GM11168 (cell line): ENCODE measurements around the gene DPYD.

Source experiments
- in situ Hi-C: fragments of 300-500 bp; cut with MboI; formaldehyde crosslinking; loops from one replicate; pipeline ENCODE4 v1.12.0; 2022; ENCODE audit warnings: low sequenced_read_pairs; ENCODE audit not compliant: unreplicated experiment

The DPYD gene

GRCh38 chr1:97909266-97909665 is 11.6 kb downstream of the DPYD start:
- in situ Hi-C loops, result no loop called here

GRCh38 chr1:97907886-97908285 is 12.9 kb downstream of the DPYD start:
- in situ Hi-C loops, result no loop called here

GRCh38 chr1:97906567-97907241 is 14.1 kb downstream of the DPYD start:
- in situ Hi-C loops, result no loop called here

GRCh38 chr1:97905141-97905940 is 15.5 kb downstream of the DPYD start:
- in situ Hi-C loops, result no loop called here

DNA sequence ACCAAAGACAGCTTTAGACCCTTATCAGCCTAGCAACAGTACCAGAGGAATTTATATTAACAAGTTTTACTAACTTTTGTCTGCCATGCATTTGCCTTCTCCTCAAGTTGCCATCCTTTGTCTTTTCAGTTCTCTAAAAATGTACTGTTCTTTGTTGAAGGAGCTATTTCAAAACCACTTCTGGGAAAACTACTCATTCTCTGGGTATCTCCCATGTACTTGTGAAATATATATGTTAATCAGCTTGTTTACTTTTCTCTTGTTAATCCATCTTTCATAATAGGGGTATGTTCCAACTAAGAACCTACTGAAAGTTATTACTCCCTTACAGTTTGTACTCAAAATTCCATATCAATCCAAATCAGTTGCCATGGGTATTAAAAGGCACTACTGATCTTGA is 16.3 kb downstream of the DPYD start:
- in situ Hi-C loops, result no loop called here

GRCh38 chr1:97903626-97904025 is 17.2 kb downstream of the DPYD start:
- in situ Hi-C loops, result no loop called here

DNA sequence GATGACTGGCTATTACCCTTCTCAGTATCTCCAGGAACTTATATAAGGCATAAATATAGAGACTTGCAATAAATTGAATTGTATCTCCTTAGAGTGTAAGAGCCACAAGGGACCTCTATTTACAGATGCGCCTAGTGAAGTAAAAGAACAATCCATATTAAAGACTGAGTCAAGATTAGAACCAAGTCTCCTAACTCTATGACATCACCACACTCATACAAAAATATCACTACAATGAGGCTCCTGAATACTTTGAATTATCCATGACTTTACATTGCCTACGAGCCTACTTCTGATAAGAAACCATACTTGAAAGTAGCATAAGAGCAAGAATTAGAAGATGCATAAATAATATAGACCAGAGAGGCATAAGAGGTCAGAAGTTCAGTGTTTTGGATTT is 18.8 kb downstream of the DPYD start:
- in situ Hi-C loops, result no loop called here

DNA sequence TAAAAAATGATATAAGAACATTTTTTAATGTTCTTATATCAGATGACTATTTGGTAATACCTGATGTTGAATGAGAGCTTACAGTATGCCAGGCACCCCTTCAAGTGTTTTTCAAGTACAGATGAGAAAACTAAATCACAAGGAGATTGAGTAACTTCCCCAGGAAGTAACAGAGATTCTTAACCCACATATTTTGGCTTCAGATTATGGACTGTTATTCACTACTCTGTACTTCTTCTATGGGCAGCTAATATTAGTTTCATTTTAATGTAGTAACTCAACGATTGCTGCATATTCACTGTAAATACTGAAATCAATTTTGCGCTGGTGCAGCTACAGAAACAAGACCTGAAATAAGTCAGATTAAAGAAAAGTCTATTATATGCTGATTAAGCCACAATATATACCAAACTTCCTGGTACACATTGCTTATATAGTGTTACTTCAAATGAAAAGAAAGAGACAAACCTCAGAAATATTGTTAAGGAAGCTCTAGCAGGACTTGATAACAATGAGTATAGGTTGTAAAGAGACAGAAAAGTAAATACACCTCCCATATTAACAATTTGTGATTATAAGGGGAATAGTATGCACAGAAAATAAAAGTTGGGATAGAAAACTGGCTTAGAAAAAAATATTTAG is 19.7 kb downstream of the DPYD start:
- in situ Hi-C loops, result no loop called here

DNA sequence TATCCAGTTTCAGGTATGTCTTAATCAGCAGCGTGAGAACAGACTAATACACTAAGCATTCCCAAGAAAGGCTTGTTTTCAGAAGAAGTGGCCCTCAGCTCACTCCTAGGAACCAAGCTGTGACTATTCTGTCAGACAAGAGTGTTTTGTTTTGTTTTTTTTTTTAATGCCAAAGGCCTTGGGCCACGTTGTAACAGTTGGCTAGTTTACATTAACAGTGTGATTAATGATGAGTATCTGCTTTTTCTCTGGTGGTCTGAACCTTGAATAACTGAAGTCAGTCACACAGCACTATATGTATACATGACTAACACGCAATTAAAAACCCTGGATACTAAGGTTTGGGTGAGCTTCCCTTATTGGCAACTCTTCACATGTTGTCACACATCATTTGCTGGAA is 21.9 kb downstream of the DPYD start:
- in situ Hi-C loops, result no loop called here

DNA sequence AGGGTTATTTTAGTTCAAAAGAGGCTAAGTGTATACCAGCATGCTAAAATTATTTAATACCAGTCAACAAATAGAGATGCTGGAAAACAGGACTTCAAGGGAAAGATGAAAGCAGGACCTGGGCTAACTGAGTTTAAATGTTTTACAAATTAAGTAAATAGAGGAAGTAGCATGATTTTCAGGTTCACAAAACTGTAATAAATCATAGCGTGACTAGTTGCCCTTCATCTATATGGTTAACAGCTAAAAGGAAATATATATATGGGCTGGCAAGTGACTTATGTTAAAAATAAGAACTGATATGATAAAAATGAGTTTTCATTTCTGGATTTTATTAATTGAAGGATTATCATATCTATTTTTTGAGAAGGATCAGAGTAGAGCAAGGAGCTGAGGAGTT is 25.6 kb downstream of the DPYD start:
- in situ Hi-C loops, result no loop called here

DNA sequence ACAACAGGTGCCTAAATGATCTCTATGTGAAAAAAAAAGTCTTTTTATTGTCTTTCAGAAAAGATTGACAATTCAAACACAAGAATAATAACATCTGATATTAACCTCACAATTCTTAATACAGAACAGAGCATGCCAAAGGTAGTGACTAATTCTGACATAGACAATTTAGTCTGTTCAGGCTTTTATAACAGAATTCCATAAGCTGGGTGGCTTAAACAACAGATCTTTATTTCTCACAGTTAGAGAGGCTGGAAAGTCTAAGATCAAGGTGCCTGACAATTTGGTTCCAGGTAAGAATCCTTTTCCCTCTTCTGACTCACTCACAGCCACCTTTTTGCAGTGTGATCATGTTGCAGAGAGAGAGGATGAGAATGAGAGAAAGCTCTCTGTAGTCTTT is 27.0 kb downstream of the DPYD start:
- in situ Hi-C loops, result no loop called here

DNA sequence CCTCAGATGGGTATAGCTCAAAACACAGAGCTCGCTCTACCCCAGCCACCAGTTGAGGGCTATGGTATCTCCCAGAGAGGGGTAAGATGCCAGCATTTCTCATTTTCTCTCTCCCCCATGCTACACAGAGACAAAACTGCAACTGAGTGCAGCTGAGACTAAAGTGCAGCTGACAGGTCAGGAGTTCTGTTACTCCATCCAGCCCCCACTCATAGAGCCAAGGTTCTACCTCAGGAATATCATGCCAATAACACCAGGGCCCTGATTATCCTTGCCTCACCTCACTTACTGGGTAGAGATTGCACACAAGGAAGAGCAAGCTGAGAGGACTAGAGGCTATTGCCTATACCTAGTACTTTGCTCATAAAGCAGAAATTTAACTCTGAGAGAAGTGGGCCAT is 34.6 kb downstream of the DPYD start:
- in situ Hi-C loops, result no loop called here

GRCh38 chr1:97883823-97884222 is 37.0 kb downstream of the DPYD start:
- in situ Hi-C loops, result no loop called here

DNA sequence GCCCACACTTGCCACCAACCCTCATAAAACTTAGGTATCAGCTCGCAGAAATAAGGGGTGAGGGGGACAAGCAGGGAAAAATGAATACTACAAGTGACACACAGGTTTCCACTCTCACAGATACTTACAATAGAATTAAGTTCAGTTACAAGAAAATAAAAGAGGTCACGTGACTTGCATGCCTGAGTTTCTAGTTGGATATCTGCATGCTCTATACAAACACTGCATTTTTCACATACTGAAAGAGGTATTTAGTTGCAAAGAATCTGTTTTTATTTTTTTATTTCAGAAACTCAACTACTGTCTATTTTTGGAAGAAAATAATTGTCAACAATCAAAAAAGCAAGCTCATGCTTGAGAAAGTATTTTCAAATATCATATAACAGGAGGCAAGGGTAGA is 43.5 kb downstream of the DPYD start:
- in situ Hi-C loops, result no loop called here

DNA sequence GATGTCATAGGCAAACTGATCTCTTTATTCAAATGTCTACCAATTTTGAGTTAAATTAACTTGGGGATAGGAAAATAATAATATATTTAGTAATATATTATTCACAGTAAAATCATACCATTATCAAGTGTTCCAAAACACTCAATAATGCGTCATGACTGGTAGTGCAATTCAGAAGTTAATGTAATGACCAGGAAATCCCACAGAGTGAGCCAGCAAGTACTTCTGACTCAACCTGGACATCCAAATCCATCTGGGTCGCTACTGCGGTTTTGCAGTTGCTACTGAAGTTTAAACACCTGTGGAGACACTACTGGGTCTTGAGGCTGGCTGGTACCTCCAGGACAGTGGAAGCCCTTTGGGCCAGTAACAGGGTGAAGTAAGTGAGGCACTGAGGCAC is 44.8 kb downstream of the DPYD start:
- in situ Hi-C loops, result no loop called here

- in situ Hi-C loops, result no loop called here
Measured at GRCh38 chr1:97870589-97870988, 50.2 kb downstream of the DPYD start.

DNA sequence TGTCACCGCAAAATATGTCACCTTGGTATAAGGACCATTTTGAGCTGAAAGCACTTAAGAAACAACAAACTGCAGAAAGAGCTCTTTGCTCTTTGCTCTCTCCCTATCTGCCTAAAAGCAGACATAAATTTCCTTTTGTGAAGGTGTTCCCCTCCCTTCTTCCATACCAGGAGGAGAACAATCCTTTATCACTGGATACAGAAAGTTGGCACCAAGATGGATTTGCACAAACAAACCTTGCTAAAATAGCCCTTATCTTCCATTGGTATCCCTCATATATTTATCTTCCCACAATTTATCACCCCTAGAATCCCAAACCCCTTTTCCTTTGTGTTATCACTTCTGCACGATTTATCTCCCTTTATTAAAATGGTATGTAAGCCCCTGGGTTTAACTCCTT is 51.4 kb downstream of the DPYD start:
- in situ Hi-C loops, result no loop called here

- in situ Hi-C loops, result no loop called here
Measured at GRCh38 chr1:97867127-97867526, 53.7 kb downstream of the DPYD start.

GRCh38 chr1:97864615-97865014 is 56.2 kb downstream of the DPYD start:
- in situ Hi-C loops, result no loop called here

- in situ Hi-C loops, result no loop called here
Measured at GRCh38 chr1:97853221-97853620, 67.6 kb downstream of the DPYD start.
